HG03196 (cell line): Measurements from ENCODE around the gene CHFR.
"Not testable (repeated sequence)": the region's sequence is repeated elsewhere in the genome, so short reads cannot be mapped to it uniquely, and the experiment has no call there.

Experiments
- ATAC-seq: cut with Tn5 transposase; IDR thresholded peaks from one replicate; pipeline ENCODE4 v1.9.1; 2021; ENCODE audit not compliant: unreplicated experiment

Gene CHFR

DNA sequence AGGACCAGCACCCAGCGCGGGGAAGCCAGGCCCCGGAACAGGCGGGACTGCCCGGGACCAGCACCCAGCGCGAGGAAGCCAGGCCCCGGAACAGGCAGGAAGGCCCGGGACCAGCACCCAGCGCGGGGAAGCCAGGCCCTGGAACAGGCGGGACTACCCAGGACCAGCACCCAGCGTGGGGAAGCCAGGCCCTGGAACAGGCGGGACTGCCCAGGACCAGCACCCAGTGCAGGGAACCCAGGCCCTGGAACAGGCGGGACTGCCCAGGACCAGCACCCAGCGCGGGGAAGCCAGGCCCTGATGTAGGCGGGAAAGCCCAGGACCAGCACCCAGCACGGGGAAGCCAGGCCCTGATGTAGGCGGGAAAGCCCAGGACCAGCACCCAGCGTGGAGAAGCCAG is 12.8 kb downstream of the CHFR start:
- not testable (repeated sequence) for ATAC-seq

DNA sequence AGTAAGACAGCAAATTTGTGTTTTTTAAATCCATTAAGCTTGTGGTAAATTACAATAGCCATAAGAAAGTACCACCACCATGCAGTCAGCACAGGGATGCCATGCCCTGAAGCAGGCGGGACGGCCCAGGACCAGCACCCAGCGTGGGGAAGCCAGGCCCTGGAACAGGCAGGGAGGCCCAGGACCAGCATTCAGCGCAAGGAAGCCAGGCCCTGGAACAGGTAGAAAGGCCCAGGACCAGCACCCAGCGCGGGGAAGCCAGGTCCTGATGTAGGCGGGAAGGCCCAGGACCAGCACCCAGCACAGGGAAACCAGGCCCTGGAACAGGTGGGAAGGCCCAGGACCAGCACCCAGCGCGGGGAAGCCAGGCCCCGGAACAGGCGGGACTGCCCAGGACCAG is 13.2 kb downstream of the CHFR start:
- ATAC-seq, result no peak

DNA sequence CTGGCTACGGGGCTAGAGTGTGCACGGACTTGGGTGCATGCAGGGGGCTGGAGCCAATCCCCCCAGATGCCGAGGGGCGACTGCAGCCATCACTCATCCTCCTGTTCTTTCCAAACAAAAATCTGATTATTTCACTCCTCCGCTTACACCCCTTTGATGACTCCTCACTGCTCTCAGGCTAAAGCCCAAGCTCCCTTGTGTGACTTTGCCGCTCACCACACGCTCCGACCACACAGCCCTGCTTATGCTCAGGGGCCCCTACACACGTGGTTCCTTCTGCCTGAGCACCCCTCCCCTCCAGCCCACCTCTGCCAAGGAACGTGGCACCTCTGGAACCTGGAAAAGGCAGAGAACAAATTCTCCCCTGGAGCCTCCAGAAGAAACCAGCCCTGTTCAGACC is 13.7 kb downstream of the CHFR start:
- no peak for ATAC-seq

DNA sequence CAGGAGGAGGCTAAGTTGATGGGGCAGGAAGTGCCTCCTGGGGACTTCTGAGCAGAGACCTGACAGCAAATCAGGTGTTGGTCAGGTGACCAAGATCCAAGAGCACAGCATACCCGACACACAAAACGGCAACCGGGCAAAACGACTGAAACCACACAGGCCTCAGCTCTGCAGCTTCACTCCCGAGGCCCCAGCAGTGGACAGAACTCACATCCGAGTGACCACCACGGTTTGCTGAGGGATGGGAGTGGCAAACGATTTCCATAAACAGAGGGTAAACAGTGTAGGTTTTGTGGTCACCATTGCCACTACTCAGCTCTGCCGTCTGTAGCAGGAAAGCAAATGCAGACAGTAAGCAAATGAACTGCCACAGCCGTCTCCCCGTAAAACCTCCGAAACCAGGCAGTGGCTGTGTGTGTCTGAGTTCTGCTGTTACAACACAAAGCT is 14.4 kb downstream of the CHFR start:
- no peak for ATAC-seq

DNA sequence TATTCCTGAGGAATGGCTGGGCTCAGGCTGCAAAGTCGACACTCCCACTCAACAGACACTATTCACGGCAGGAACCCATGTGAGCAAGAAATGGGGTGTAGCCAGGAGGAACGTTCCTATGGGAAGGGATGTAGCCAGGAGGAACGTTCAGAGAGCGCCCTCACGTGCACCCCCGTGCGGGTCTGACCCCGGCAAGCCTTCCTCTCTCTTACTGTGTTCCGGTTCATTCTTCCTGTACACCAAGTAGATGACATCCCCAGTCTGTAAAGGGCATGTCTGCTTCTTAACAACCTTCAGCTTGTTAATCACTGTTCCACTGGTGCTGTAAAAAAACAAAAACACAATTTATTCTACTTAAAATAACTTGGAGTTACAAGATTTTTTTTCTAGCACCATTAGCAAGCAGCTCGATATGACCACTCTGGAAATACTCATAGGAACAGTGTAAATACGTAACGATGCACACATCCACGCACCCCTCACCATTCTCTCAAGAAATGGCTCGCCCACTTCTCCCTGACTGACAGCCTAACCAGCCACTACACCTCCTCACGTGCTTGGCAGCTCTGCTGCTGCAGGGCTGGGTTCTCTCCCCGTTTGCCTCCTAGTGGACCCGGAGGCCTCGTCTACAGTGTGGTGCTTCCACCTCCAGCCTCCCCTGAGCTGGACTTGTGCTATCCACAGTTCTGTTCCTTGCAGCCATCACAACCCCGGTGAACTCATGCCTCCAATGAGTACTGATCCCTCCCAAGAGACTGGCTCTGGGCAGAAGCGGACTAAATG is 15.1 kb downstream of the CHFR start:
- ATAC-seq, result no peak

DNA sequence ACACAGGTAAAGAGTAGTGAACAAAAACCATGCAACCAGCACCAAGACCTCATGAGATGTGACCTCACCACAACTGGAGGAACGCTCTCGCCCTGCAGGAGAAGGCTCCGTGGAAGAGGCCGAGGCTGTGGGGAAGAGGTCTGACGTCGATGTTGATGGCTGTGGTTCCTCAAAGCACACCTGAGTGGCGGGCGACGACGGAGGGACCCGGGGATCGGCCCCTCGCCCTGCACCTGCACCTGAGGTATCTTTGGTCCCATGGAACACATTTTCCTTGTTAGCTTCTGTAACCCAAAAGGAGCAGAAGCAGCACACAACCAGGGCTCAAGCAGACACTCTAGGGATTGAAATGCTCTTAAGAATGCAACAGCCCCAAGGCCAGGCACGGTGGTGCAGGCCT is 17.9 kb downstream of the CHFR start:
- no peak for ATAC-seq

DNA sequence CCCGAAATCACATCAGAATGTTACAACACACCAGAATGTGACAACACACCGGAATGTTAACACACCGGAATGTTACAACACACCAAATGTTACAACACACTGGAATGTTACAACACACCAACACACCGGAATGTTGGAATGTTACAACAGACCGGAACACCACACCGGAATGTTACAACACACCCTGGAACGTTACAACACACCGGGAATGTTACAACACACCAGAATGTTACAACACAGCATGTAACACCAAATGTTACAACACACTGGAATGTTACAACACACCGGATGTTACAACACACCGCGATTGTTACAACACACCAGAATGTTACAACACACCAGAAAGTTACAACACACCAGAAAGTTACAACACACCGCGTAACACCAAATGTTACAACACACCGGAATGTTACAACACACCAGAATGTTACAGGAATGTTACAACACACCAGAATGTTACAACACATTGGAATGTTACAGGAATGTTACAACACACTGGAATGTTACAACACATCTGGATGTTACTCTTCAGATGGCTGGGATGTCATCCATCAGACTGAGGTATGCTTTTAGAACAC is 21.1 kb downstream of the CHFR start:
- ATAC-seq, result no peak

DNA sequence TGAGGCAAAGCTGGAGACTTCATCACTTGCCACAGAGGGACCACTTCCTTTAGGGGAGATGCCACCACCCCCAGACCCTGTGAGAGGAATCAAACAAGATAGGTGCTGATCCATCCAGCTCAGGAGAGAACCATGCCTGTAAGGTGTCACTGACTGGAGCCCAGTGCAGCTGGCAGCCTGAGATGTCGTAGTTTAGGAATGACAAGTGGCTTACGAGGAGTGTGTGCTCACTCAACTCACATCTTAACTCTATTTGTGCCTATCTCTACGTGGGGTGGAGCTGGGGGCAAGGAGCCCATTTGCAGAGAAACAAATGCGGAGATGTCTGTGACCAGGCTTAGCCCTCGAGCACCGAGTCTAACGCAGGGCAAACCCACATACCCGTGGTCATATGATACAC is 25.8 kb downstream of the CHFR start:
- ATAC-seq, result no peak

DNA sequence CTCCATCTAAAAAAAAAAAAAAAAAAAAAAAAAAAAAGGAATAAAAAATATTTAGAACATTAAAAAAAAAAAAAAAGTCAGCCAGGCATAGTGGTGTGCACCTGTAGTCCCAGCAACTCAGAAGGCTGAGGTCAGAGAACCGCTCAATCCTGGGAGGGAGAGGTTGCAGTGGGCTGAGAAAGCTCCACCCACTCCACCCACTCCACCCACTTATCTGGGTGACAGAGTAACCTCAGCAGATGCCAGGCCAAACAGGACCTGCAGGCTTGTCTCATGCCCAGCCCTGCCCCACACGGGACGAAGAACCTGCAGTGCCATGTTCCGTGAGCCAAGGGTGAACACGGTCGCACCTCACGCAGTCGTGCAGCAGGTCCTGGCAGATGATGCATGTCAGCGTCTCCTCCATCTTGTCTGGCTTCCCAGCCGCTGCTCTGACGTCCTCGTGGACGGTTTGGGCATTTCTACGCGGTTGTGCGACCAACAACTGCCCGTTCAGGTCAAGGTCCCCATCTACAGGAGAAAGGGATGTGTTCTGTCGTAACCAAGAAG is 28.6 kb downstream of the CHFR start:
- no peak for ATAC-seq

DNA sequence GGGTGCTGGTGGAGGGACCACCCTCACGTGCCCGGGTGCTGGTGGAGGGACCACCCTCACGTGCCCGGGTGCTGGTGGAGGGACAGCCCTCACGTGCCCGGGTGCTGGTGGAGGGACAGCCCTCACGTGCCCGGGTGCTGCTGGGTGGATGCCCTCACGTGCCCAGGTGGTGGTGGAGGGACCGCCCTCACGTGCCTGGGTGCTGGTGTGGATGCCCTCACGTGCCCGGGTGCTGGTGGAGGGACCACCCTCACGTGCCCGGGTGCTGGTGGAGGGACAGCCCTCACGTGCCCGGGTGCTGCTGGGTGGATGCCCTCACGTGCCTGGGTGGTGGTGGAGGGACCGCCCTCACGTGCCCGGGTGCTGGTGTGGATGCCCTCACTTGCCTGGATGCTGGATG is 30.4 kb downstream of the CHFR start:
- not testable (repeated sequence) for ATAC-seq

DNA sequence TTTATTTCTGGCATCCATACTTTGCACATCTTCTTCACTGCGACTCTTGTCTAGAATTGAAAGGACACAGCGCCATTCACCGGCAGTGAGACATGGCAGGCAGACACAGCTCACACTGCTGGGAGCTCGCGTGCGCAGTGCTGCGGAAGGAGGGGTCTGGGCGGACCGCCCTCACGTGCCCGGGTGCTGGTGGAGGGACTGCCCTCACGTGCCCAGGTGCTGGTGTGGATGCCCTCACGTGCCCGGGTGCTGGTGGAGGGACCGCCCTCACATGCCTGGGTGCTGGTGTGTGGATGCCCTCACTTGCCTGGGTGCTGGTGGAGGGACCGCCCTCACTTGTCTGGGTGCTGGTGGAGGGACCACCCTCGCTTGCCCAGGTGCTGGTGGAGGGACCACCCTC is 30.8 kb downstream of the CHFR start:
- no peak for ATAC-seq

DNA sequence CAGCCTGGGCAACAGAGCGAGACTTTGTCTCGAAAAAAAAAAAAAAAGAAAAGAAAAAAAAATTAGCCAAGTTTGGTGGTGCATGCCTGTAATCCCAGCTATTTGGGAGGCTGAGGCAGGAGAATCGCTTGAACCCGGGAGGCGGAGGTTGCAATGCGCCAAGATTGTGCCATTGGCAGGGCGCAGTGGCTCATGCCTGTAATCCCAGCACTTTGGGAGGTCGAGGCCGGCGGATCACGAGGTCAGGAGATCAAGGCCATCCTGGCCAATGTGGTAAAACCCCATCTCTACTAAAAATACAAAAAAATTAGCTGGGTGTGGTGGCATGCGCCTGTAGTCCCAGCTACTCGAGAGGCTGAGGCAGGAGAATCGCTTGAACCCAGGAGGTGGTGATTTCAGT is 32.2 kb downstream of the CHFR start:
- not testable (repeated sequence) for ATAC-seq

DNA sequence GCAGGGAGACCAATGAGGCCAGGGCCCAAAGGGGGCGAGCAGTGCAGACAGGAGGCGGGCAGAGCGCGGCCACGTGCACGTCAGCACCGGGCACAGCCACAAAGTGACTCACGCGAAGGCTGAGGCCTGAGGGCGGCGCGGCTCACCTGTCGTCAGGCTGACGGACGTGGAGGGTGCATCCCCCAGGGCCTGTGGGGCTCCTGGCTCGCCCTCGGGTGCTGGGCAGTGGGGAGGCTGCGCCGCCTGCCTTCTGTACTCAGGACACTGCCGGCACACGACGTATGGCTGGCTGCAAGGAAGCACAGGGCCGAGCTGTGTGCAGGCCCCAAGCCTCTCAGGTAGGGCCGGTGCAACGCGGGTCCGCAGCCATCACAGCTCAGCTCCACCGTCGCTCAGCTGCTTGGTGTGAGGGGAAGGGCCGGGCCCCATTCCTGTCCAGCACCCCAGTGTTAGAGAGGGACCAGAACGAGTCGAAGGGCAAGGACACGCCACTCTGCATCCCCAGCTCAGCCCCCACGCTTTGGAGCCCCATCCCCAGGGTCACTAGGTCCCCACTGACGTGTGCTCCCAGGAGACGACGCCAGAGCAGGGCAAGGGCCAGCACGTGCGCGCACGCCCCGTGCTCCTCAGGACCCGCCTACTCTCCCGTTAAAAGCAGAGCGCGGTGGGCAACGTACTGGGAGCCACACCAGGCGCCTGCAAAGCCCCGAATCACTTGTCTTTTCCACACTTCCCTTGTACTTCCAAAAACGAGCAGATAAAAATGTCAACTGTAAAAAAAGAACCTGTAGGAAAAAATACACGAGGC is 33.9 kb downstream of the CHFR start:
- ATAC-seq, result no peak

DNA sequence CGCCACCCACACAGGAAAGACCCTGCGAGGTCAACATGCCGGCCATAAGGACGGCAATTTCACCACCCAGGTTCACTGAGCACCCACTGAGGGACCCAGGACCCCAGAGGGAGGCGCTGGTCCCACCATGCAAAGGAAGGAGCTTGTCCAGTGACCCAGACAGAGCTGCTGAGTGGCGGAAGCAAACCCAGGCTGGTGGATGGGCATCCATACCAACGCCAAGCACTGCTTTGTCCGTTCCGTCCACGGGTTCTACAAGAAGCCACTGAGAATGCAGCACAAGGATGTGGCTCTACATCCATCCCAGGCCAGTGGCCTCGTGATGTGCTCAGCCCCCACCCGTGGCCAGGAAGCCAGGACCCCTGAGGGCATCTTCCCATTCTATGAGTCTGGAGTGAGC is 34.9 kb downstream of the CHFR start:
- ATAC-seq, result no peak

DNA sequence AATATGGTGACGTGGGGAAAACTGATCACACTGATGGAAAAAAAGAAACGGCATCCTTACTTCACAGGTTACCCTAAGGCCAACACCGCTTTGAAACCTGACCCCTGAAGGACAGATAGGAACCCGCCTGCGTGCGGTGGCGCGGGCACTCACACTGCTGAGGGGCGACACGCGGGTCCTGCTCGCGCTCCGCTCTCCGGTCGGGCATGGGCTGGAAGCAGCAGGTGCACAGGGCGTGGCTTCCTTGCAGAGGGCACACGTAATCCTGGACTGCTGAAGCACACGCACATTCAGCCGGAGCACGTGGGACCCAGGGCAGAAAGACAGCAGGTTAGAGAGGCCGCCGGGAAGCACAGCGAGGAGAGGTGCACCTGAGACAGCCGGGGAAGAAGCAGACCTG is 35.9 kb downstream of the CHFR start:
- ATAC-seq, result no peak

DNA sequence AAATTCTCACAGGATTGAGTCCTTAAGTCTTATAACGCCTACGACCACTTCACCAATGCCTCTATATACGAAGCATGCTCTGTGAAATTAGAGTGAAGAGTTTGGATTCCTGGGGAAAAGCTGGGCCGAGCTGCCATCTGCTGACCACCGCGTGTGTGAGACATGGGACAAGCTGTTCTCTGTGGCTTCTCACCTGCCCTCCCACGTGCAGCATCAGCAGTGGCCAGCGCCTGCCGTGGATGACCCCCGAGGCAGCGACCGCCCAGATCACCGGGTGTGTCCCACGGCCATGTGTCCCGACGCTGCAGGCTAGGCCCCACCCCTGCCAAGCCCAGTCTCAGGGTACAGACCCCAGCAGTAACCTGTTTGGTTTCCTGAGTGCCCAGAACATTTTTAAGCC is 37.1 kb downstream of the CHFR start:
- no peak for ATAC-seq

DNA sequence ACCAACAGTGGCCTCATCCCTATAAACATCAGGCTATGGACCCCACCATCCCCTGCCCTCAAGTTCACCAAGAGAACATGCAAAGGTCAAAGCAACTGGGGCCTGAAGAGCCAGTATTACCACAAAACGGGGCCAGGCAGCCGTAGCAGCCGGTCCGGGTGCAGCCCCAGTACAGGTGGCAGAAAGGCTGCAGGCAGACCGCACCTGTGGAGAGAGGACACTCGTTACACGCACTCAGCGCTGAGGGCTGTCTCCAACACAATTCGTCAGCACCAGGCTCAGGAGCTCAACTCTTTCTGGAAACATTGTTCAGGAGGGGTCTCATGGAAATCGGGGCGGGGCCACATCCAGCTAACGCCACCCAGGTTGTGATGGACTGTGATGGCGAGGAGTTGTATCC is 38.9 kb downstream of the CHFR start:
- ATAC-seq, result no peak

DNA sequence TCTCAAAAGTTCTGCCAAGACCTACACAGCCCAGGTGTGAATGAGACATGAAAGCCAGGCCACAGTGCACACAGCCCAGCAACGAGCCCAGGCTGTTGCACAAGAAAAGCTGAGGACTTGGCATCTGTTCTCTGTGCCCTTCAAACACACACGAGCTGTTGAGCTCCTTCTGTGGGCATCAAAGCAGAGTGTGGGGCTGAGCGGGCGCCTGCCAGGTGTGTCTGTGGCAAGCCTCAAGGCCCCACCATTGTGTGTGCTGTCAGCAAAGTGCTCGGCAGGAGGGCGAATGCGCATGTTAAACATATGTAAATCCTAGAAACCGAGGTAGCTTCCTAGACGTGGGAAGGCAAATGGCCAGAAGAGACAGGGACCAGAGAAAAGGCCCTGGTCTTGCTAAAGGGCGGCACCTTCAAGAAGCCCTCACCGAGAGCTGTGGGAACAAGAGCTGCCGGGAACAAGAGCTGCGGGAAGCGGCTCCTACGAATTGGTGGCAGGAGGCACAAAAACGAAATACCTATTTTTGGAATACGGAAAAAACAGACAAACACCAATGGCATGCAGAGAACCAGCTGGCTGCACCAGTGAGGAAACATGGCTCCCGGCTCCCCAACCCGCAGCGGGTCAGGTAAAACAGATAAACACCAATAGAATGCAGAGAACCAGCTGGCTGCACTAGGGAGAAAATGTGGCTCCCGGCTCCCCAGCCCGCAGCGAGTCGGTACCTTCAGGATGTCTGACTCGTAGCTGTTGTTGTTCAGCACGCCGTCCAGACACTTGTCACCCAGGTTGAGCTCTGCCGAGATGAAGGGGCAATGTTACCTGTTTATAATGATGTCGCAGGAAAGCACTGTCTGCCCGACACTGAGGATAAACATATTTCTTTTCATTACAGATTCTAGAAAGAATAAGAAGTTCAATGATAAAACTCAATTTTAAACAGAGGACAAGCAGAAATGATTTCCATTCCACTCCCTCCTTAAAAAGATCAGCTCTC is 39.7 kb downstream of the CHFR start:
- ATAC-seq, result no peak

DNA sequence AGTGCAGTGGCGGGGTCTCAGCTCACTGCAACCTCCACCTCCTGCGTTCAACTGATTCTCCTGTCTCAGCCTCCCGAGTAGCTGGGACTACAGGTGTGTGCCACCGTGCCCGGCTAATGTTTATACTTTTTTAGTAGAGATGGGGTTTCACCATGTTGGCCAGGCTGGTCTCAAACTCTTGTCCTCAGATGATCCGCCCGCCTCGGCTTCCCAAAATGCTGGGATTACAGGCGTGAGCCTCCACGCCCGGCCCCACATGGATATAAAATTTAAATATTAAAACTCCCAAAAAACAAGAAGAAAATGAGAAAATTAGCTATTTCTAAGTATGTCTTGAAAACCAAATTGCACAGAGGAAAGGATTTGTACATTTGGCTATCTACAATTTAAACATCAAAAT is 42.7 kb downstream of the CHFR start:
- not testable (repeated sequence) for ATAC-seq

DNA sequence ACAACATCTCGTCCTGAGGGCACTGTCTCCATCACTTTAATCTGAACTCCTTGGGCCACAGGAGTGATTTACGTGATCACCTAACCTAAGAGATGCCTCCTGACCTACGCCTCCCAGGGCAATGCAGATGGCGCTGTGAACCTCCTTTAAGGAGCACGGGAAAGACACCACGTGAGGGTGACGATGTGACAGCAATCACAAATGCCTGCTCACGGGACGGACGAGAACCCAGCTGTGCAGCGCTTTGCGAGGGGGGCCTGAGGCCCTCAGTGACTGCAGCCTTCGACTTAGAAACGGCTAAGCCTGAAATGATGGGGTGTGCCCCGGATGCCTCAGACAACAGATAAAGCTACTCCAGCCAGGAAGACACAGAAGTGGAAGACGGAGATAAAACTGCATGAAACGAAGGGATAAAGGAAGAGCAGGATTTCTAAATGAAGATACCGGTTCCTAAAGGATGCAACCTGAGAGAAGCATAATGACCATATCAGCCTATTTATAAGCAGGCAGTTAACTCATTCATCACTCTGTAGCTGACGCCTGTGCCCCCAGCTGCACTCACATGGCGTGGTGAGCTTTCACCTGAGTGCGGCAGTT is 44.9 kb downstream of the CHFR start:
- ATAC-seq, result no peak
